GM18868 (cell line): Measurements from ENCODE around the gene CIAO1.
A peak's percentile ranks its signal among the peaks of the same experiment; 100 is the strongest.
"Not testable (repeated sequence)": the region's sequence is repeated elsewhere in the genome, so short reads cannot be mapped to it uniquely, and the experiment has no call there.

Experiments
- ATAC-seq: cut with Tn5 transposase; IDR thresholded peaks from one replicate; pipeline ENCODE4 v1.9.1; 2021; ENCODE audit warnings: mild to moderate bottlenecking, moderate library complexity; ENCODE audit not compliant: unreplicated experiment

The CIAO1 gene

DNA sequence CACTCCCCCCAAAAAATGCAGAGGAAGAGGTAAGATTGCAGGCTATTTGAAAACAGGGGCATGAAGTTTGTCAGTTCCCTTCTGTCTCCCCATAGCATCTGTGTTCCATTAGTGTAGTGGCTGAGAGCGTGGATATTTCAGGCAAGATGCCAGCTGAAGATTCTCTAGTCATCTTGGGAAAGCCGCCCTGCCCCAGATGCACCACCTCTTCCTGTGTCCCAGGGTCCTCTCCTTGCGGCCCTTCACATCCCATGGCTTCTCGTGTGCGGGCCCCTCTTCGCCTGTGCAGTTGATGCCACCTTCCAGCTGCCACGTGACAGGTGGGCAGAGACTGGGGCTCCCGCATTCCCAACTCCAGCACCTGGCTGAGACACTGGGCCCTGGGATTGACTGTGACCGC, 16.4 kb upstream of the CIAO1 start:
- no peak for ATAC-seq

DNA sequence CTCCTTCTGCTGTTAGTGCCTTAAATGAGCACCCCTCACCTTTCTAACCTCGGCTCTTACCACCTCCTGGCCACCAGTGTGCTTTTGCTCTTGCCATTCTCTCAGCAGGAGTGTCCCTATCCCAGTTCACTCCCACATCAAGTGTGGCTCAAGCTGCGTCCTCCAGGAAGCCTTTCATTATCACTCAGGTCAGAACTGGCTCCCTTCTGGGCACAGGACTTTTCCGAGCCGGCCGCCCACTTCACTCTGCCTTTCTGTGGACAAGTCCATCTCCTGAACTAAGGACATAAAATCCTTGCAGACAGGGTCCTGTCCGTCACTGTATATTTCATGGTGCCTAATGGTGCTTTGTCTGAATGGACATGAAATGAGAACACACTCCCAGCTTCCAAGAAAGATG, 15.8 kb upstream of the CIAO1 start:
- no peak for ATAC-seq

DNA sequence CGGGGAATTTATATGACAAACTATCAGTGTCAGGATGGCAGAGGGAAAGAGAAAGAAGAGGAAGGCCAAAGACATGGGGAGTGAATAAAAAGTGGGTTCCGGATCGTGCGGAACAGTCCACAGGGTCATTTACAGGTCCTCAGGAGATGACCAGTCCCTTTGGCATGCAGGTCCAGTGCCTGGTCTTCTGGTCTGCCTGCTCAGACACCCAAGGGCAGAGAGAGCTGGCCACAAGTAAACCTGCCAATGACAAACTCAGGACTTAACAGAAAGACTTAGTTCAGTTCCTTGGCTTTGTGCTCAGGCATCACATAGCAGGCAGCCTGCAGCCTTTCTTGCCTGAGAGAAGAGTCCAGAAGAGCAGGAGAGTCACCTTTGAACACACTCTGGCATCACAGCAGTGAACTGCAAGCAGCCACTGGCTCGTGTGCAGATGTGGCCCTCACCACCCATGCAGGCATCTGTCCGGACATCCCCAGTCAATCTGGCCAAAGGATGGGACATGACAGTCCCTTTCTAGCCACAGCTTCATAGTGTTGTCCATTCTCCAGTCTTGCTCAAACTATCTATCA, 14.2 kb upstream of the CIAO1 start:
- ATAC-seq = no peak

DNA sequence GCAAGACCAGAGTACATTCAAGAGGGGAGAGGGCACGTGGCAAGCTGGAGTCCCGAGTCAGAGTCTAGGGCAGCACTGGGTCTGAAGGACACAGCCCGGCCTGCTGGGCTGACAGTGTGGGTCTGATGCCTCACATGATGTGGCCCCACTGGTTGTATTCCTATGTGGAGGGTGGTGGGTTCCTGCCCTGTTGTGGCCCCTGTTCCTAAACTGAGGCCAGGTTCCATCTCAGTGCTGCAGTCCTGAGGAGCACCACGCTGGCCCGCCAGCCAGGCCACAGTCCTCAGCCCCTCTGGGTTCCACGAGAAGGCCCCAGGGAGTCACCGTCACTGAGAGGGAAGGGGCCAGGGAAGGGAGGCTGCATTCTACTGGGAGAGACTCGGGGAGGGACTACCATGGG, 13.5 kb upstream of the CIAO1 start:
- no peak for ATAC-seq

DNA sequence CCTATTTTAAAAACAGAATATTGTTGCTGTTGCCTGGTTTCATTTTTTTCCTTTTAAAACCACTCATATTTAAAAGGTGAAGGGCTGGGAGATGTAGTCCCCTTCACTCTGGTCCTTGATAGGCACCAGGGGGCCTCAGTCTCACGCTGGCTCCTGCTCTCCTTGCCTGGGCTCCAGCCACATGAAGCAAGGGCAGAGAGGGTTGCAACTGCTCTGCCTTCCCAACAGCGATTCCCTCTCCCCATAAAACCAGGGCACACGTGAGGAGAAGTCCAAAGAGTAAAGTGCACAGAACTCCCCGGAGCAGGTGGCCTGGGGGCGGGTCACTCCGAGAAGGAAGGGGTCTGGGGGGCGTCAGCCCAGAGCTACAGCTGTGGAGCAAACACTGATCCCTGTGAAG, 13.0 kb upstream of the CIAO1 start:
- no peak for ATAC-seq

DNA sequence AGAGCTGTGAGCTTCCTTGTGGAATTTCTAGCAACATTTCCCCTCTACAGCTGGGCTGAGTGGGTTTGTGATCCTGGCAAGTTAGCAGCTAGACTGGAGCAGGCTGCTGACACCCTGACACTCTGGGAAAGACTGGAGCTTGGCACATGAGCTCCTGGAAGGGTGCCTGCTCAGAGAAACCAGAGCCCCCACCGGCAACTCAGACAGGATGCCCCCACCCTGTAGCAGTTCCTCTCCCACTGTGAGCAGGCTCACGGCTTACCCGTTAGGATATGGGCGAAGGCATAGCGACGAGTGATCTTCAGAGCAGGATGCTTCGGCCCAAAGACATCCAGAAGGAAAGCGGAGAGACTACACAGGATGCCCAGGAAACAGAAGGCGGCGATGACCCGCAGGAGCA, 11.5 kb upstream of the CIAO1 start:
- ATAC-seq = no peak

DNA sequence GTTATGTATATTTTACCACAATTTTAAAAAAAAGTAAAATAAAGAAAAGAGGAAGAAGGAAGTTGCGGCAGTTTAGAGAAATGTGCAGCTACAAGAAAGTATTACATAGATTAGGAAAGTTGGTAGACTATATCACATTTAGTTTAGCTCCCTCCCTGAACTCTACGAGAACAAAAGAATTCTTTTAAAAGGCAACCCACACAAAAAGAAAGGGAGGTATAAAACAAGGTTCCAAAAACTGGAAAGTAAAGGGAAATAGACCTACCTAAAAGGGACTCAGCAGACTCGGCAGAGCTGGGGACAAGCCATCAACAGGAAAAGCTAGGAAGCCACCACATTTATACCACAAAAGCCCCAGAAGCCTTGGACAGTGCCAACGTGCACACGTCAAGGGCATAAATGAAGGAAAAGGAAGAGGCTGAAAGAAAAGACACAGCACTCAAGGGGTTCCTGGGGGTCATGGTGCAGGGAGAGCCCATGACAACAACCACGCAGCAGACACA, 9.4 kb upstream of the CIAO1 start:
- no peak for ATAC-seq

DNA sequence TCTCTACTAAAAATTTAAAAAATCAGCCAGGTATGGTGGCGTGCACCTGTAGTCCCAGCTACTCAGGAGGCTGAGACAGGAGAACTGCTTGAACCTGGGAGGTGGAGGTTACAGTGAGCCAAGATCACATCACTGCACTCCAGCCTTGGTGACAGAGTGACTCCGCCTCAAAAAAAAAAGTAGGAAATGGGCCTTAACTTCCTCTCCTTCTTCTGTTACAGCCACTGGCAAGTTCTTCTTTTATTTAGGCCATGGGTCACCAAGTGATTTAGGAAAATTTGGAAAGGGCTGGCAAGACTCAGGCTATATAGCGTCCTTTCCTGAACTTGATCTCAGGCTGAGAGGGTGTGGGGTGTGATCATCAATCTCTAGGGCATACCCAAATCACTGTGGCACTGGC, 8.3 kb upstream of the CIAO1 start:
- not testable (repeated sequence) for ATAC-seq

DNA sequence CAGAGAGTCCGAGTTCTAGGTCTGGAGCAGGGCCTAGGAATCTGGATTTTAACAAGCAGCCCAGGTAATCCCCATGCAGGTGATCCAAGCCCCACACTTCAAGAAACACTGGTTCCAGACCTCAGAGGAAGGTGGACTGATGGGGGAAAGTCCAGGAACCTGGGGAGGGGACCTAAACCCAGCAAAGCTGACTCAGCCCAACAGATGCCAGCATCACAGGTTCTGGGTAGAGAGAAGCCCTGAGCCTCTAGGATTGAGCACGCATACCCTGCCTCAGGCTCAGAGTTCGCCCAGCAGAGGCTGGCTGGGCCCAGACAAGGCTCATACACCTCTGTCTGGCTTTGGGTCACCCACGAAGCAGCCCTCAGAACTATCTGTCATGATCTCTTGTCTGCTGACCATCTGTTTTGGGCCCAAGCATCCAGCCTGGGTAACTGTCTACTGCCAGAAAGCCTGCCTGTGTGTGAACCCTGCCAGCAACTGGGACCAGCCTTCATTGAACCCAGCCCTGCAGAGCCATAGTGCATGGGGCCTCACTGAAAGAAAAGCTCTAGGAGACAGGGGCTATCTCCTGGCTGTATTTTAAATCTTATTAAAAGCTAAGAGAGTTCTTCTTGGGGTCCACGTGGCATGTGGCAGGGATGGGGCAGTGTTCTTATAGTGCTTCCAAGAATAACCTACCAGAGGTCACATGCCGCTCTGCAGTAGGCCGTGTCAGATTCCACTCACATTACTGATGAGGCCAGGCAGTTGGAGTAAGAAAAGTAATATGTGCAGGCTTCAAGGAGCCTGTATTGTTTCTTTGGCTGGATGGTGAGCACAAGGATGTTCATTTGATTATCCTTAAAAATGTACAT, 7.6 kb upstream of the CIAO1 start:
- ATAC-seq = no peak

DNA sequence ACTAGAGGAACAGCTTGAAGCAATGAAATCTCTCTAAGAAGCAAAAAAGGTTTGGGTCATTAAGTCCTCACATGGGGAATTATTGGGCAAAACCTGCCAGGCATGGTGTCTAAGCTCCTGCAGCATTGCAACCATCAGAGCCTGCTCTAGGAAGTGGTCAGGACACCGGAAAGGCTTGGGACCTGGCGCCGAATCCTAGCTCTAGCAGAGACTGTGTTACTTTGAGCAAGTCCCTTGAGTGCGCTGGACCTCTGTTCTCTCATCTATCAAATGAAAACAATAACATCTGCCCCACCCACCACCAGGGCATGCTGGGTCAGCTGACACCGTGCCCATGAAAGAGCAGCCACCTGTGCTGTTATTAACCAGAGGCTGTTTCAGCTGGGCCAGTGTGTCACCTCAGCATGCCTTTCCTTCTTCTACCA, 6.5 kb upstream of the CIAO1 start:
- no peak for ATAC-seq

DNA sequence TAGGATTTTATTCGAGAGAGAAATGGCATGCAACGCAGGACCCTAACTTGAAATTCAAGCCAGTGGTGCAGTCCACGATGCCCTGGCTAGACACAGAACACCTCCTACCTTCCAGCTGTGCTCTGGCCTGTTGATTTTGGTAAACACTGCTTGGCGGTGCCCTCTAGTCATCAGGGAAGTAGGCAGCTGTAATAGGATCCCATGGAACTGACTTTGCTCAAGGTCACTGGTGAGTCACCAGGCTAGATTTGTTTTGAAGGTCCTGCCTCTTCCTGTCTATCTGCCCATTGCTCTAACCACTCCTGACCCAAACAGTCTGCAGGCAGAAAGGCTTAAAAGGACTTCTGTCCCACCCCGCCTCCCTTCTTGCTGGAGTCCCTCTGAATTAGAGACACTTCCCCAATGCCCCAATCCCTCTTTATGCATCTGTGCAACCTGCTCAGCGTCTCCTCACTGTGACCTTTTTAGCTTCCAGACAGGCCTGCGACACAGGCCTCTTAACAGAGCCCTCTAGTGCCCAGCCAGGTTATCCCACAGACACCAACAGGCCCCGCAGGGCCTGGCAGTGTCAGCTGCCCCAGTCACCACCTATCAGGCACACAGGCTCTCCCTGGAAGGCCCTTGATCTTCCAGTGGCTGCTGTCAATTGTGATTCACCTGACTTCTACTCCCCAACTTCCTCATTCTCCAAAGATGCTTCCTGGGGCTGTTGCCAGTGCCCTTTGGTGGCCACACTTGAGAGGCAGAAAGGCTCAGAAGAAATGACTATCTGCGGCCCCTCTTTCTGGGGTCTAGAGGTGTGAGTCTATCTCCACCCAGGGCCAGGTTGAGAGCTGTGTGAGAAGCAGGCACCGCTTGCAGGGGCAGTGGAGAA, 5.4 kb upstream of the CIAO1 start:
- no peak for ATAC-seq

DNA sequence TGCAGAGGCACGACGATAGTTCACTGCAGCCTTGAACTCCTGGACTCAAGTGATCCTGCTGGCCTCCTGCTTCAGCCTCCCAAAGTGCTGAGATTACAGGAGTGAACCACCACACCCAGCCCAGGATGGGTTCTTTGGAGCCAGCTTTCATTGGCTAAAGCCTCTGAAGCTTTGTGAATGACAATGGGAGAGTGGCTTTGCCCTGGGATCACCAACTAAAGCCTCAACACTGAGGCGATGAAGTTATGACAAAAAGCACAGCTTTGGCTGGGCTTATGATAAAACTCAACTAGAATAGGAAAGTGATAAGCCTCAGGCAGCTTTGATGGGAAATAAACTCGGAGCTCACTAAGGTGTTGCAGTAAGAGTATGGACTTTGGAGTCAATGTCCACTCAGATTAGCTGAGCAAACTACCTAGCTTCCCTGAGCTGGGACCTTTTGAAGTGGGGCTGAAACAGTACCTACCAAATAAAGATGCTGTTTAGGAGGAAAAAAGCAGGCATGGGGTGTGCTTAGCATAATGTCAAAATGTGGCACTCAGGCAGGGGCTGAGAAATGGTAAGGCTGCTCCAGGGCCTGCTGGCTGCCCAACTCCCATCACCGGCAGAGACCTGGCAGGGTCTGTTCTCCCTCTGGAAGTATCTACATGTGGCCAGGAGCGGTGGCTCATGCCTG, 4.6 kb upstream of the CIAO1 start:
- ATAC-seq = no peak

DNA sequence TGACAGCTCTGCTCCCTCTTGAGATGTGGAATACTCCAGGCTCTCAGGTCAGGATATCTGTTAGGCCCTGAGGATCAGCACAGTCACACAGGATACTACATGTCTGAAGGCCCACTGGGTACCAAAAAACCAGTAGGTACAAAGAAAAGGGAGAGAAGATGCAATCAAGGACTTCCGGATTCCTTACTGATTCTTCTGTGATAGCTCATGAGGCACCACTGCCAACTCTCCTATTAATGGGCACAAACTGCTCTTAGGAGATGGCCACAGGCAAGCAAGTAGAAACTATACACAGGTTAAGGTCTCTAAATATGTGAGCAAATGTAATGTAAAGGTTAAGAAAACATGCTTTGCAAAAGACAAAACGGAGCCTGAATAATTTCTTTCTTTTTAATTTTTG, 3.7 kb upstream of the CIAO1 start:
- no peak for ATAC-seq

DNA sequence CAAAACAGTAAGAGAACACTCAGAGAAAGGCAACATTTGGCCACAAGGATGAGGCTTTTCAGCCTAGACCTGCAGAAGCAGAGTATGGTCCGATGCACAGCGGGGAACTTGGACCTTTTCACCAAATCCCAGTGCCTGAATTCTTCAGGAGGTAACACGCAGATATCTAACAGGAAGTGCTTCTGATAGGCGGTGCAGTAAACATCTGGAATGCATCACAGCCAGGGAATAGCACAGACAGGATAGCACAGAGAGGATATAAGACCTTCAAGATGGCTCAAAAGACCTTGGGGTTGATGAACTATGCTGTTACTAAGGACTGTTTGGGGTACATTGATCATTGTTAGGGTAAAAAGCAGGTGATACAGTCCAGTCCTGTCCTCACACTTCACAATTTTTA, 1.9 kb upstream of the CIAO1 start:
- no peak for ATAC-seq

DNA sequence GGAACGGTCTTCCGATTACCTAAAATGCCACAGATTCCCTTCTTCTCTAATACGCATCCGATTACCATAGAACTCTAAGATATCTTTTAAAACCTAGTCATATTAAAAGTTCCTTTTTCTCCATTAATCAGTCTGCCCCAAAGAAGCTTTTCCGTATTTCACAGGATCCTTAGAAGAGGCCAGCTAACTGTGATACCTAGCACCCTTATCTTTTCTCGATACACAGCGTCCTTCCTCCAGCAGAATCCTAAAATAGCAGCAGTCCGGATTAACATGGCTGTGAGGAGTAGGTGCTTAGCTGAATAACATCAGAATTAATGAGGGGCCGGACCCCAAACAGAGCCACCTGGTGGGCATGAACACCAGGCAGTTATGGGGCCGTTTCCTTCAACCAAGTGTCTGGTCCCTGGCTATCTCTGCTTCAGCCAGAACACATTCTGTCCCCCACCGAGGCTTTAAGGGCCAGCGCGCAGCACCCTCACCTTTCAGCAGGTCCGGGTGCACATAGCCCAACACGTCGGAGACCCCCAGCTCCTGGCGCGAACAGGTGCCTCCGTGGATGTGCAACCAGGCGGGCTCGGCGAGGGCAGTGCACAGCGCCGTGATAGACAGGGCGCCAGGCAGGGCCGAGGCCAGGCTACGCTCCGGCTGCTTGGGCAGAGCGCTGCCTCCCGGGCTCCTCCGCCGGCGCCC, 1.2 kb upstream of the CIAO1 start:
- no peak for ATAC-seq

DNA sequence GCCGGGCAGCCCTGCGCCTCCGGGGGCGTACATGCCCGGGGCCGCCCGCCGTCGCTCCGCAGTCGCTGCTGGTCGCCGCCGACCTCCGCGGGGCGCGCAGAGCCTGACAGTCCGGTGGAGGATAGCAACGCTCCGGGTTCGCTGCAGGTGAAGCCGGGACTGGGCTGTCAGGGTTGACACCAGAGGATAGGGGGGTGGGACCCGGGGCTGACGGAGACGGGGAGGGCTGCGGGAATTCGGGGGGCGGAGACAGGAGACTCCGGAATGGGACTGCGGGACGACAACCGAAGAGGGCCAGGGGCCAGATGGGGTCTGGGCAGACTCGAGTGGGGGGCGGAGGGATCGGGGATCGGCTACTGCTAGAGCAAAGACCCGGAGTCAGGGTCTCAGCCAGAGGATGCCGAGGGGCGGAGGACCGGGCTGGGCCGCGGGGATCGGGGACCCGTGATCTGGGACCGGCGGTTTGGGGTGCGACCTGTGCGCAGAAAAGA, 631 bp upstream of the CIAO1 start:
- ATAC-seq = peak; percentile 5

DNA sequence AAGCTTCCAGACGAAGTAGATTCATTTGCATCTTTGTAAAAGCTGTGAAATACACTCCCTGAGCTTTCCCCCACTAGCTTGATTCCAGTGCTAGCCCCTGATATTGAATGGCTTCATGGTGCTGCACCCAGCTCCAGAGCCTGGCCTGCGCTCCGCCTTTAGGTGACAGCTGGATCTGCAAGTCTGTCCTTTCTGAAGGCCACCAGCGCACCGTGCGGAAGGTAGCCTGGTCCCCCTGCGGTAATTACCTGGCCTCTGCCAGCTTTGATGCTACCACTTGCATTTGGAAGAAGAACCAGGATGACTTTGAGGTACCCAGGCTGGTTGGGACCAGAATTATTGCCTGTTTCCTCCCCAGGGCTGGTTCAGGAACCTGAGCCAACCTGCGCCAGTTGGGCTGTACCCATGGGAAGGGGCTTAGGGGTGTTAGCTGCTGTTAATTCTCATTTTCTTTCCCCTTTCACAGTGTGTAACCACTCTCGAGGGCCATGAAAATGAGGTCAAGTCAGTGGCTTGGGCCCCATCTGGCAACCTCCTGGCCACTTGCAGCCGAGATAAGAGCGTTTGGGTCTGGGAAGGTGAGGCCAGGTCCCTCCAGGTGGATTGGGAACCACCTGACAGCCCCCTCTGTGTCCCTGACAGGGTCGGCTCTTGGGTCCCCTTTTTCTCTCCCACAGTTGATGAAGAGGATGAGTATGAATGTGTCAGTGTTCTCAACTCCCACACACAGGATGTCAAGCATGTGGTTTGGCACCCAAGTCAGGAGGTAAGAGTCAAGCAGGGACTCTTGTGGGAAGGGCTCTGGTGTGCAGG, 1.3 kb downstream of the CIAO1 start:
- ATAC-seq = no peak

DNA sequence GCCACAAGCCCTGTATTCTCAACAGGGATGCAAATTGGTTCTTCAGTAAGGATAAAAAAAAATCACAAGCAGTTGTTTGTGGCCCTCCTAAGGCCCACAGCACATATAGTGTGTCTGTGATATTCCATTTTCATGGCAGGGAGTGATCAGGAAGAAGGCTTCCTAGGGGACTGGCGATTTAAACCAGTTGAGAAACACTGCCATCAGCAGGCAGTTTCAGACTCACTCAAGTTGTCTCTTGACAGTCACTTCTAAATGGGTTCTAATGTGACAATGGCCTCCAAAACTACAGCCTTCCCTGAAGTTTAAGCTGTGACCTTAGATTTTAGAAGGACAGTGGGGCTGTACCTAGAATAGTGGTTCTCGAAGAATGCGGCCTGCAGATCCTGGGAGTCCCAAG, 6.0 kb downstream of the CIAO1 start:
- ATAC-seq = no peak

DNA sequence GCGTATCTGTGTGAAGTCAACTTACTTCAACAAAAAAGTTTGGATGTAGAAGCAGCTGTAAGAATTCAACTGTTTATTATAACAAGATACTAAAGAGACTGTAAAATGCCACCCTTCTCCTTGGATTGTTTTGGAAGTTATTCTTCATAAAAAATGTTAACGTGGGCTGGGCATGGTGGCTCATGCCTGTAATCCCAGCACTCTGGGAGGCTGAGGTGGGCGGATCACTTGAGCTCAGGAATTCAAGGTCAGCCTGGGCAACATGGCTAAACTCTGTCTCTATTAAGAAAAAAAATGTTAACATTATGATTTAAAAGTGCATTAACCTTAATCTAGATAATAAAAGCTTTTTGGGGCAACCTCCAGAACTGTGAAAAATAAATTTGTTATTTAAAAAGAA, 7.7 kb downstream of the CIAO1 start:
- no peak for ATAC-seq
